GM13976 (cell line): ENCODE data around the gene DDRGK1.

Experiments
- DNase-seq: peaks from one replicate; pipeline ENCODE4 v3.0.0; 2012; ENCODE audit warnings: low spot score
- CTCF ChIP-seq: IDR thresholded peaks from 2 replicates; pipeline ENCODE4 v1.5.1; 2012; ENCODE audit warnings: borderline replicate concordance, mild to moderate bottlenecking; ENCODE audit not compliant: insufficient read depth; ENCODE audit errors: extremely low read depth, missing control alignments, control extremely low read depth
- in situ Hi-C: fragments of 300-500 bp; cut with MboI; formaldehyde crosslinking; loops from one replicate; pipeline ENCODE4 v1.12.0; 2022; ENCODE audit warnings: low sequenced_read_pairs, mixed read lengths, inconsistent platforms; ENCODE audit not compliant: unreplicated experiment

Gene DDRGK1

DNA sequence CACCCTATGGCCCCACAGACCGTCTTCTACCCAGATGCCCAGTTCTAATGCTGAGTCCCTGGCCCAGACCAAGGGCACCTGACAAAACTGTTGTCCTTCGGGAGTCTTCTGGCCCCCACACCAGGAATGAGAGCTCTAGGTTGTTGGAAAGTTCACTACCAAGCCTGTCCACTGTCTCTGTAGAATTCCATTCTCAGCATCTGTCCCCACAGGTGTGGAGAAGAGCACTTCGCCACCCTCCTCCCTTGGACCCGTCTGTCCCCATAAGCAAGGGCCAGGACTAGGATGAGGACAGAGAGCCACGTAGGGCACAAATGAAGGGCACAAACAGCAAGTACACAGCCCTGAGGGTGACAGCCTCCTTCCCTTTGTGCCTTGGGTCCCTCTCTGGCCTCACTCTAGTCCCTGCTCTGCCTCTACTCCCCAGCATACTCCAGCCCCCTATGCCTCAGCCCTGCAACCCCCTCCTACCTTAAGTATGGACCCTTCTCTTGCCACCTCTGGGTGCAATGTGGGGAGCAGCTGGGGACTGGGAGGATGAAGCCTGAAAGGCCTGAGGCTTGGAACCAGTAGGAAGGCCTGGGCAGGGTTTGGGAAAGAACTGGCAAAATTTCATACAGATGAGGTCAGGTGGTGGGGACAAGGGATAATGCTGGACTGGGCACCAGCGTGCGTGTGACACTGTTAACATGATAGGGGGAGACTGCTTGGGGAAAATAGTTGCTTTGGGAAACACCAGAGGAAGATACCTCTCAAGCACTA, 35.5 kb downstream of the DDRGK1 start:
- in situ Hi-C loops: no loop called here
- TF ChIP-seq CTCF: no peak
- DNase-seq: peak; percentile 20

DNA sequence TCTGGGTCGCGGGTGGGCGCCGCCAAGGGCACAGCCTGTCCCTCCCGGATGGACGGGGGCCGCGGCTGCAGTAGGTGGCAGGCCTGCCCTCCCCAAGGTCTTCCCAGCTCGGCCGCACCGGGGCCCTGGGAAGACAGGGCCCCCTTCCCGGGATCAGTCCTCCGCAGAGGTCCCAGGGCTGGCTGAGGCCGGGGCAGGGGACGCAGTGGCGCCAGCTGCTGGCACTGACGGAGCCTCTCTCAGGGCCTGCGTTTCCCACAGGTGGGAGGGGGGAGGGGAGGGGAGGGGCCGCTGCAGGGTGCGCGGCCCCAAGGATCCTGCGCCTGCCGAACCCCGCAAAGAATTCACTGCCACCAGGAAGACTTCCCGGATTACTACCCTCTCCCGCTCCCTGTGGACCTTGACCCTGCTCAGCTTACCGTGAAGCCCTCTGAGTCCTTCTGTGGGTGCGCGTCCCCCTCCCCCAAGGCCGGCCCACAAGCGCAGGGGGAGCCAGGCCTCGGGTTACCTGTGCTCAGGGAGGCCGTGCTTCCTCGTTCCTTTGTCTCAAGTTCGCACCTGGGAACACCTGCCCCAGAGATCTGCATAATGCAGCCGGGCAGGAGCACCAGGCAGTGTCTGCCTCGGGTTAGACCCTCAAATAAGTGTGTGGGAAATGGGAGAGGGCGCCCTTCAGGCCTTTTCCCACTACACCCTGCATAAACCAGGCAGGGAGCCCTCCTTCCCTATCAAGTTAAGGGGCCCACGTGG, 36.2 kb downstream of the DDRGK1 start:
- DNase-seq: peak; percentile 27
- in situ Hi-C loops: no loop called here

DNA sequence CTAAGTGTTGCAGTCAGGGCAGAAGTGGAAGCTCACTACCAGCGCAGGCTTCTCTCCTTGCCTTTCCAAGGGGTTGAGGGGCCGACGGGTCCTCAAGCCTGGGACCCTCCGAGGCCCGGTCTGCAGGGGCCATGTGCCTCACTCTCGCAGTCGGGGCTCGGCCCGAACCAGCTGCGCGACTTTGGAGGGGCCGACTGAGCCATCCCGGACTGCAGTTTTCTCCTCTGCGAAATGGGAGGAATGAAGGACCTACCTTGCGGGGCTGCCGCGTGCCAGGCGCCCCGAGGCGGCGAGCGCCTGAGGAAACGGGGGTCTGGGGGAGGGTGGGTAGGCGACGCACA, 36.8 kb downstream of the DDRGK1 start:
- DNase-seq: peak; percentile 16
- TF ChIP-seq CTCF: no peak
- in situ Hi-C loops: no loop called here

More for the DNA sequence above, 36.2 kb downstream of the DDRGK1 start:
- TF ChIP-seq CTCF: no peak

GRCh38 chr20:3166913-3167342, 37.6 kb downstream of the DDRGK1 start:
- TF ChIP-seq CTCF: no peak
- in situ Hi-C loops: no loop called here
- no peak for DNase-seq

GRCh38 chr20:3166338-3166912, 38.1 kb downstream of the DDRGK1 start:
- no peak for TF ChIP-seq CTCF
- peak; percentile 24 for DNase-seq
- in situ Hi-C loops: no loop called here

- peak; percentile 34 for DNase-seq
- in situ Hi-C loops: no loop called here
These were observed 38.8 kb downstream of the DDRGK1 start for GRCh38 chr20:3165473-3166337.

More at GRCh38 chr20:3165473-3166337, 38.8 kb downstream of the DDRGK1 start:
- TF ChIP-seq CTCF: no peak
